ENCODE measurements around the gene EIF5AL1.
"Not testable (repeated sequence)": the region's sequence is repeated elsewhere in the genome, so short reads cannot be mapped to it uniquely, and the experiment has no call there.

EIF5AL1 gene

GRCh38 chr10:79511891-79512583, at the start of gene EIF5AL1:
TSS of gene EIF5AL1 (plus strand) at chr10:79512533. CDS start at chr10:79512650, 117 bp downstream.
- DNase-seq (ENCODE audit: low read depth in 3 of 3): not testable (repeated sequence)

GRCh38 chr10:79463578-79464496, 48.5 kb upstream of the EIF5AL1 start:
- no peak for DNase-seq (ENCODE audit: low read depth in 3 of 3)

- DNase-seq (ENCODE audit: low read depth in 3 of 3): no peak
Measured at GRCh38 chr10:79465341-79465740, 47.0 kb upstream of the EIF5AL1 start.

GRCh38 chr10:79468015-79468560, 44.2 kb upstream of the EIF5AL1 start:
- DNase-seq (ENCODE audit: low read depth in 3 of 3): no peak

GRCh38 chr10:79468841-79469585, 43.3 kb upstream of the EIF5AL1 start:
- no peak for DNase-seq (ENCODE audit: low read depth in 3 of 3)

GRCh38 chr10:79470096-79470495, 42.2 kb upstream of the EIF5AL1 start:
- no peak for DNase-seq (ENCODE audit: low read depth in 3 of 3)

- DNase-seq (ENCODE audit: low read depth in 3 of 3): no peak
Measured at GRCh38 chr10:79471776-79472175, 40.6 kb upstream of the EIF5AL1 start.

- DNase-seq (ENCODE audit: low read depth in 3 of 3): no peak
Measured at GRCh38 chr10:79472449-79472848, 39.9 kb upstream of the EIF5AL1 start.

GRCh38 chr10:79472951-79473350, 39.4 kb upstream of the EIF5AL1 start:
- DNase-seq (ENCODE audit: low read depth in 3 of 3): no peak

GRCh38 chr10:79473496-79474095, 38.7 kb upstream of the EIF5AL1 start:
- no peak for DNase-seq (ENCODE audit: low read depth in 3 of 3)

- DNase-seq (ENCODE audit: low read depth in 3 of 3): no peak
Measured at GRCh38 chr10:79475119-79475653, 37.1 kb upstream of the EIF5AL1 start.

- no peak for DNase-seq (ENCODE audit: low read depth in 3 of 3)
Measured at GRCh38 chr10:79475877-79476276, 36.5 kb upstream of the EIF5AL1 start.

GRCh38 chr10:79476645-79477044, 35.7 kb upstream of the EIF5AL1 start:
- no peak for DNase-seq (ENCODE audit: low read depth in 3 of 3)

- DNase-seq (ENCODE audit: low read depth in 3 of 3): no peak
Measured at GRCh38 chr10:79477456-79477855, 34.9 kb upstream of the EIF5AL1 start.

GRCh38 chr10:79479283-79479909, 32.9 kb upstream of the EIF5AL1 start:
- no peak for DNase-seq (ENCODE audit: low read depth in 3 of 3)

- no peak for DNase-seq (ENCODE audit: low read depth in 3 of 3)
Measured at GRCh38 chr10:79482304-79482703, 30.0 kb upstream of the EIF5AL1 start.

- DNase-seq (ENCODE audit: low read depth in 3 of 3): no peak
Measured at GRCh38 chr10:79482741-79483140, 29.6 kb upstream of the EIF5AL1 start.

- DNase-seq (ENCODE audit: low read depth in 3 of 3): no peak
Measured at GRCh38 chr10:79483299-79483698, 29.0 kb upstream of the EIF5AL1 start.

GRCh38 chr10:79483948-79484347, 28.4 kb upstream of the EIF5AL1 start:
- DNase-seq (ENCODE audit: low read depth in 3 of 3): no peak

GRCh38 chr10:79484476-79484875, 27.9 kb upstream of the EIF5AL1 start:
- no peak for DNase-seq (ENCODE audit: low read depth in 3 of 3)

Measured in stimulated activated CD4-positive, alpha-beta T cell treated with anti-CD3 and anti-CD28 coated beads, TNF-alpha, amount 100 ng/mL, for 48 hours (primary cell).